Spinal cord (tissue), 10 donors: ENCODE results near the gene AMELX. TPM values are rescaled to one million over a fixed set of nuclear protein-coding genes. Genes with fewer than 3 reads are reported as not detected.
A peak's percentile ranks its signal among the peaks of the same experiment; 100 is the strongest.

Experiments
- DNase-seq, 6 donors: peaks; one replicate each; pipeline versions ENCODE4 v3.0.0 to v3.0.0-alpha.2; 2013 to 2015; ENCODE audit warnings: low spot score in 6 of 6, low read depth in 4 of 6
- H3K27ac ChIP-seq: one replicate; pipeline ENCODE4 v1.5.1; 2013; ENCODE audit warnings: low read depth, low read length, control low read depth
- H3K27me3 ChIP-seq: one replicate; pipeline ENCODE4 v1.6.1; 2013; ENCODE audit warnings: low read length; ENCODE audit not compliant: control insufficient read depth, insufficient read depth
- H3K36me3 ChIP-seq: one replicate; pipeline ENCODE4 v1.6.1; 2013; ENCODE audit warnings: low read length; ENCODE audit not compliant: control insufficient read depth, insufficient read depth
- H3K4me1 ChIP-seq: one replicate; pipeline ENCODE4 v1.6.1; 2013; ENCODE audit warnings: low read length; ENCODE audit not compliant: control insufficient read depth, insufficient read depth
- H3K4me3 ChIP-seq: one replicate; pipeline ENCODE4 v1.5.1; 2013; ENCODE audit warnings: low read depth, low read length, control low read depth
- H3K9me3 ChIP-seq: one replicate; pipeline ENCODE4 v1.6.1; 2013; ENCODE audit warnings: low read length; ENCODE audit not compliant: control insufficient read depth, insufficient read depth
- WGBS: methylation state at CpG from one replicate; pipeline ENCODE4 v1.1.5; 2013; ENCODE audit warnings: missing lambda C conversion rate; ENCODE audit not compliant: insufficient coverage; 5-methylcytosine and 5-hydroxymethylcytosine counted together
- polyA plus RNA-seq, 2 donors: library from polyadenylated mRNA; unstranded; fragments of 120-200 nt; gene quantifications; one replicate each; pipeline ENCODE4 v1.2.1, GENCODE V29; 2013; ENCODE audit not compliant: insufficient read length in 2 of 2
- total RNA-seq, 2 donors: library from RNA; depleted of rRNA in 1 of 2; stranded (reverse); fragments of 120-200 nt in 1 of 2; fragments of >200 nt in 1 of 2; gene quantifications; one replicate each; pipeline versions ENCODE4 v1.2.3 to v1.2.4, GENCODE V29; 2013 to 2014
- donor health status: healthy.

The AMELX gene
- total and polyA plus RNA-seq, 4 donors: not detected

DNA sequence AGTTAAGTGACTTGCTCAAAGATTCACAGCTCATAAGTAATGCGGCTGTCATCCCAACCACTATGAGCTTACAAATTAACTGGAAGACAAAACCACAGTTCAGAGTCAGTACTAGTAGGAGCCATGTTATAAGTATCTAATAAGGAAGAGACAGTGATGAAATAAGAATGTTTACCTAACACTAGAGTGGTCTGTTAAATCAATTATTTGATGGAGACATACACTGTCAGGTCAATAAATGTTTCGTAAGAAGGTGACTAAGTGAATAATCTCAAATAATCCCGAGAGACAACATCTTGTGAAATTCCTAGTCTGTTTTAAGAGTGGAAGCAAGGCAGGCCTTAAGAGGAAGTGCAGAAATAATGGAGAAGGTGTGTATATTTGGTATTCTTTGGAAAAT lies 25.8 kb upstream of the AMELX start:
- Histone ChIP-seq H3K36me3 (no peaks in the 10 kb centered on the region), H3K27ac (no peak overlapping the region), H3K9me3 (no peaks in the 10 kb centered on the region), H3K4me1 (no peaks in the 10 kb centered on the region), H3K4me3 (no peak overlapping the region), H3K27me3 (peaks cover 8% of the 10 kb centered on the region)
- 82% methylated on average over 2 of the region's 3 CpGs for WGBS
- DNase-seq: no peak

DNA sequence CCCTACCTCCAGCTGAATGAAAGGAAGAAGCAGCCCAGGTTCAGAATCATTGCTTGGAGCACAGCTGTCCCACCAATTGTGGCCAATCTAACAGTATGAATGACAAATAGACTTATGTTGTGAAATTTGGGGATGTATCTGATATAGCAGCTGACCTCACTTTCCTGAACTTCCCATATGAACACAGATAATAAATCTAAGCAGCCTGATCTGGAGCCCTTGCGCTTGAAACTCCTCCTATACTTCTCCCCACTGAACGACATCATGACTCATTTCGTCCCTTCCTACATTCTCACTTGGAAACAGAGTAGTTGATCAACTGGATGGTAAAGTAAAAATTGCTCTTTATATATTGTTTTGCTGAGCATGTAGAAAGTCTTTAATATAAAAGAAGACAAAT lies 24.2 kb upstream of the AMELX start:
- no peak for DNase-seq
- whole genome bisulfite sequencing: no CpG with 5 or more reads among the region's 3 CpGs
- Histone ChIP-seq H3K27ac (no peak overlapping the region), H3K4me3 (no peak overlapping the region), H3K4me1 (no peaks in the 10 kb centered on the region), H3K27me3 (peaks cover 5% of the 10 kb centered on the region), H3K9me3 (no peaks in the 10 kb centered on the region), H3K36me3 (no peaks in the 10 kb centered on the region)

DNA sequence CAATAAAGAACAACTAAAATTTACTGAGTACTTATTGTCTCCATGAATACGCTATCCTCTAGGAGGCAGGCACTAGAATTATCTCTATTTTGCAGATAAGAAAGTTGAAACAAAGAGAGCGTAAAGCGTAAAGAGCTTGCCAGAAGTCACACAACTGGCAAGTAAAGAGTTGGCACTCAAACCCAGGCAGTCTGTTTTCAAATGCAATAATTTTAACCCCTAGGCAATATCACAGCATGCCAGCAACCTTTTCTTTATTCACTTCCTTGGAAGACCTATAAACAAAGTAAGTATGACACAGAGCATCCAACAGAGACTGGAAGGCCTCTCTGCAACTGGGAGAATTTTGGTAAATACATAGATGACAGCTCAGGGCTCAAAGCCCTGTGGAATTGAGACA lies 23.2 kb upstream of the AMELX start:
- Histone ChIP-seq H3K4me1 (no peaks in the 10 kb centered on the region), H3K9me3 (no peaks in the 10 kb centered on the region), H3K36me3 (no peaks in the 10 kb centered on the region), H3K27ac (no peak overlapping the region), H3K27me3 (peaks cover 5% of the 10 kb centered on the region), H3K4me3 (no peak overlapping the region)
- WGBS: no CpG with 5 or more reads among the region's 3 CpGs
- DNase-seq: no peak

DNA sequence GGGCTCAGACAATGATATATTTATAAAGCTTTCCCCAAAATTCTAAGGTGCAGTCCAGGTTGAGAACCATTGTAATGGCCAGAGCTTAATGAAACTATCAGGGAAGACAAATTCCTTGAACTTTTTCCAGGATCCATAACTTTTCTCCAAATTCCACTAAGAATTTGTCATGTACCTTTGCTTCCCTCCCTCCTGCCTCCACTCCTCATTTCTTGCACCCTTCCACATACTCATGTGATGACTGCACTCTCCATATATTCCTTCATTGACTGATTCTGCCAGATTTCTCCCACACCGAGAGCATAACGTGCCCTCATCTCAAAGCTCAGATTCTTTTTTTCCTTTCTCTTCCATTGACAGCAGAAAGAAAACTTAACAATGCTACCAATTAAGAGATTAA lies 20.9 kb upstream of the AMELX start:
- 67% methylated on average over 2 of the region's 2 CpGs for WGBS
- Histone ChIP-seq H3K27me3 (peaks cover 6% of the 10 kb centered on the region), H3K4me1 (no peaks in the 10 kb centered on the region), H3K9me3 (no peaks in the 10 kb centered on the region), H3K27ac (no peak overlapping the region), H3K4me3 (no peak overlapping the region), H3K36me3 (no peaks in the 10 kb centered on the region)
- DNase-seq: no peak

DNA sequence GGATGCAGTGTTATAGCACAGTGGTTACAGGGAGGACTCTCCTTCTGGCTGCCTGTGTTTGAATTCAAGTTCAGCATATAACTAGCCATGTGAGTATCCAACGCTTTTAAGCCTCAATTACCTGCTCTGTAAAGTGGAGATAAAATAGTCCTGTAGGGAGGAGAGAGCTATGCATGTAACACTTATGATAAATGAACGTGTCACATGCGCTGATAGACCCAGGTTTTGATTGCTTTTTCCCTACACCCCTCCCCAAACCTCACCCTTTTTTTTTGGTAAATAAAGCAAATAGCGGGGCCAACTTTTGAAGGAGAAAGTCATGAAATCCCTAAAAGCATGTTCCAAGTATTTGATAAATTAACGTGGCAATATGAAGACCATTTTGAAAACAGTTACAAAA lies 20.4 kb upstream of the AMELX start:
- WGBS: 83% methylated on average over 1 of the region's 5 CpGs
- Histone ChIP-seq H3K4me1 (no peaks in the 10 kb centered on the region), H3K27me3 (peaks cover 5% of the 10 kb centered on the region)

DNA sequence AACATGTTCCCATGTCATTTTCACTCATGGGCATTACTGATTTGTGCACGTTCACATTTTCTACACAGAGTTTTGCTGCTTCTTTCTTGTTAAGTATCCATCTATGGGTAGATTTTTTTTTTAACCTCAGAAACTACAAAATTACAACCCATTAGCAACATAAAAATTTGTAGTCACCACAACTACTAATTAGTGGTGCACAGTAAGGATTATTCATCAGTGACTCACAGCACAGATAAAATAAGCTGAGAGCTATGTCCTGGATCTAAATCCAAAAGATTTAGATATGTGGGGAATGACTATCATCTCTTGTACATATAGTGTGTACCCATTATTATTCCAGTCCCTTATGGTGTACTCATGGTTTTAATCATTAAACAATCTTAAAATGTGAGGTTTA lies 19.7 kb upstream of the AMELX start:
- H3K36me3 ChIP-seq: no peaks in the 10 kb centered on the region
- peaks cover 7% of the 10 kb centered on the region for H3K27me3 ChIP-seq
- no peak overlapping the region for H3K27ac ChIP-seq
- no CpG with 5 or more reads among the region's 1 CpG for WGBS
- H3K4me3 ChIP-seq: no peak overlapping the region
- no peaks in the 10 kb centered on the region for H3K9me3 ChIP-seq
- DNase-seq: no peak
- no peaks in the 10 kb centered on the region for H3K4me1 ChIP-seq

More for the DNA sequence above, 20.4 kb upstream of the AMELX start:
- no peak overlapping the region for H3K27ac ChIP-seq
- DNase-seq: peak in 1 of 6 donors; percentile 7
- no peaks in the 10 kb centered on the region for H3K36me3 ChIP-seq
- no peaks in the 10 kb centered on the region for H3K9me3 ChIP-seq
- H3K4me3 ChIP-seq: no peak overlapping the region

DNA sequence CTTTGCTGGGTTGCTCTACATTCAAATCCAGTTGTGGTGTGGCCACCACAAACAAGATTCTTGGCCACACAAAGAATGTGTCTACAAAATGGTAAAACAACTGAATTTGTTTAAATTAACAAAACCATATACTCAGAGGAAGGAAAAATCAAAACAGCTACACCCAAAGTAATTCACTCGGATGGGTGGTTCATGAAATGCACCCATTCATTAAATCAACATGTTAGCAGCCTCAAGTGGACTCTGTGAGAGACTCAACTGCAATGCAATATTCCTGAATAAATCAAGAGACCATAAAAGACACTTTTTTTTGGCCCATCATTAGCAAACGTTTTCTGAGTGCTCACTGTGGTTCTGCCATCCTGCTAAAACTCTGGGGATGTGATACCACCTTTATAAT lies 11.2 kb upstream of the AMELX start:
- DNase-seq: no peak
- WGBS: 56% methylated on average over 1 of the region's 2 CpGs
- H3K27me3 ChIP-seq: peaks cover 2% of the 10 kb centered on the region
- no peak overlapping the region for H3K4me3 ChIP-seq
- H3K27ac ChIP-seq: no peak overlapping the region
- H3K4me1 ChIP-seq: no peaks in the 10 kb centered on the region
- no peaks in the 10 kb centered on the region for H3K36me3 ChIP-seq
- no peaks in the 10 kb centered on the region for H3K9me3 ChIP-seq

DNA sequence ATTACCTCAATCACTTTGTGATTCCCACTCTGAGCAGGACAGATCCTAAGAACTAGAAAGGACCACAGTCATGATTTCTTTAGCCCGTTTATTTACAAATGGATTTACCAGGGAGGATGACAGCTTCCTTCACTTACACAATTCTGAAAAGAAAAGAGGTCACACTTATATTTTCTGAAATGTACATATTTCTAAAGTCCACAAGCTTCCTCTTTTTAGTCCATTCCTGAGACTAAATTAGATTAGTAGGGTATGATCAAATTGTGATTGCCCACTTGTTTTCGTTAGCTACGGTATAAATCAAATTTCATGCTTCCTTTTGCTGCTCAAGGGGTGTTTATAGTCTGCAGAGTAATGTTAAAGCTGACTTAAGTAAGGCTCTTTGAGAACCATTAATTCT lies 7.6 kb upstream of the AMELX start:
- DNase-seq: no peak
- no peaks in the 10 kb centered on the region for H3K9me3 ChIP-seq
- H3K36me3 ChIP-seq: no peaks in the 10 kb centered on the region
- no CpG with 5 or more reads among the region's 3 CpGs for WGBS
- H3K27ac ChIP-seq: no peak overlapping the region
- H3K4me3 ChIP-seq: no peak overlapping the region
- no peaks in the 10 kb centered on the region for H3K4me1 ChIP-seq
- H3K27me3 ChIP-seq: no peaks in the 10 kb centered on the region

DNA sequence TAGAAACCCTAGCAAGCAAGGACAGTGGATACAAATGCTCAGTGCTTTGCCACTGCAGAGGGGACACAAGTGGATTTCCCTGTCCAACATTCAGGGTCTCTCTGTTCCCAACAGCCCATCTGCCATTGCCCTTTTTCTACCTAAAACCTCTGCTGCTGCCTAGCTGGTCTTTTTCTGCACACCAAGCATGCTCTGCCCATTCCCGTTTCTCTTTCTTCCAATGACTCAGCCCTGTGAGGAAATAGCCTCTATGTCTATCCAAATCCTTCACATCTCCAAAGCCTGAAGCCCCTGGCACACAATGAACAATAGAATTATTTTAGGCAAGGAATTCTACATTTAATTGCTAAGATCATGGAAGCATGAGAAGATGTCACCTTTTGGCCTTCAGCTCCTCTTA lies 5.7 kb upstream of the AMELX start:
- H3K4me1 ChIP-seq: no peaks in the 10 kb centered on the region
- no peaks in the 10 kb centered on the region for H3K9me3 ChIP-seq
- H3K27ac ChIP-seq: no peak overlapping the region
- H3K27me3 ChIP-seq: no peaks in the 10 kb centered on the region
- 55% methylated on average over 1 of the region's 1 CpG for WGBS
- H3K4me3 ChIP-seq: no peak overlapping the region
- H3K36me3 ChIP-seq: no peaks in the 10 kb centered on the region
- DNase-seq: no peak

DNA sequence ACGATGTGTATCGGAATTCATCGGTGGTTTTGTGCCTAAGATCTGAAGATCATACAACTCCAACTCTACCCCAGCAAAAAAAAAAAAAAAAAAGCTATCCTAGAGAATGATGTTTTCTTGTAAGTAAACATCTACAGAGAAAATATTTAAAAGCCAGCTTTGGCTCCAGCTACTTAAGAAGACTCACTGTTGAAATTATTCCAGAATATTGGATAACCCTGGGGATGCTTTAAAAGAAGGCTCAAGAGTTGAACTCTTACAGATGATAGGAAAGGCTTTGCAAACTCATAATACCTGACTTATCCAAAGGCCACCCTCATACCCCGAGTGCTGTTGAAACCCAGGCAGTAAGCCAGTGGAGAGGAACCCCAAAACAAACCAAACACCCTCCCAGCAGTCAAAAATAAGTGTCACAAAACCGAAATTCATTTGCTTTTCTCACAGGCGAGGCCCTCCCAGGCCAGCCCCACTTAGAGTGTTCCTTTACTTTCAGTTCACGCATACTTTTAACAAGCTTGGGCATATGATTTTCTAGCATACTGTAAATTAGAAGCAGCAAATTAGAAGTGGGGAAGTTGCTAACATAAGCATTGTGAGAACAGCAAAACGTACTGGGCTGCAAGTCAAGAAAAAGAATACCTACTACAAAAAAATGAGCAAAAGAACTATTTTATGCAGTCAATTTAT lies 2.7 kb upstream of the AMELX start:
- Histone ChIP-seq H3K36me3 (no peaks in the 10 kb centered on the region), H3K4me1 (no peaks in the 10 kb centered on the region), H3K4me3 (no peak overlapping the region), H3K27ac (no peak overlapping the region), H3K9me3 (no peaks in the 10 kb centered on the region), H3K27me3 (no peaks in the 10 kb centered on the region)
- 50% methylated on average over 1 of the region's 8 CpGs for WGBS
- DNase-seq: peak in 1 of 6 donors; percentile 9
